Measurements from ENCODE around the gene CDHR2.

Gene CDHR2

GRCh38 chr5:176620333-176620981, 71.3 kb downstream of the CDHR2 start:
- no peak for DNase-seq (ENCODE audit: low read depth in 2 of 2)

- DNase-seq (ENCODE audit: low read depth in 2 of 2) = no peak
Measured at GRCh38 chr5:176621661-176622079, 72.5 kb downstream of the CDHR2 start.

GRCh38 chr5:176624142-176624541, 75.0 kb downstream of the CDHR2 start:
- DNase-seq (ENCODE audit: low read depth in 2 of 2) = no peak

- DNase-seq (ENCODE audit: low read depth in 2 of 2) = no peak
Measured at GRCh38 chr5:176624938-176625337, 75.8 kb downstream of the CDHR2 start.

GRCh38 chr5:176625512-176625911, 76.4 kb downstream of the CDHR2 start:
- DNase-seq (ENCODE audit: low read depth in 2 of 2) = no peak

- no peak for DNase-seq (ENCODE audit: low read depth in 2 of 2)
Measured at GRCh38 chr5:176625966-176626875, 77.1 kb downstream of the CDHR2 start.

GRCh38 chr5:176626876-176627236, 77.7 kb downstream of the CDHR2 start:
- DNase-seq (ENCODE audit: low read depth in 2 of 2) = no peak

- no peak for DNase-seq (ENCODE audit: low read depth in 2 of 2)
Measured at GRCh38 chr5:176627582-176627981, 78.4 kb downstream of the CDHR2 start.

- DNase-seq (ENCODE audit: low read depth in 2 of 2) = no peak
Measured at GRCh38 chr5:176628406-176629228, 79.5 kb downstream of the CDHR2 start.

- no peak for DNase-seq (ENCODE audit: low read depth in 2 of 2)
Measured at GRCh38 chr5:176629317-176629852, 80.2 kb downstream of the CDHR2 start.

- DNase-seq (ENCODE audit: low read depth in 2 of 2) = no peak
Measured at GRCh38 chr5:176629853-176630680, 80.9 kb downstream of the CDHR2 start, which contains the start of the genes EIF4E1B and SNCB. Gene EIF4E1B, plus strand, starts transcription at chr5:176630675. Its CDS starts 12,113 bp downstream, at chr5:176642788. Gene SNCB, minus strand, starts transcription at chr5:176630534. Its CDS starts 880 bp downstream, at chr5:176629654.

GRCh38 chr5:176630681-176631222, 81.6 kb downstream of the CDHR2 start:
- DNase-seq (ENCODE audit: low read depth in 2 of 2) = no peak

GRCh38 chr5:176631383-176632200, 82.5 kb downstream of the CDHR2 start:
- DNase-seq (ENCODE audit: low read depth in 2 of 2) = no peak

GRCh38 chr5:176632745-176633144, 83.6 kb downstream of the CDHR2 start:
- DNase-seq (ENCODE audit: low read depth in 2 of 2) = no peak

- DNase-seq (ENCODE audit: low read depth in 2 of 2) = no peak
Measured at GRCh38 chr5:176633598-176633997, 84.5 kb downstream of the CDHR2 start.

- no peak for DNase-seq (ENCODE audit: low read depth in 2 of 2)
Measured at GRCh38 chr5:176636426-176636825, 87.3 kb downstream of the CDHR2 start.

- no peak for DNase-seq (ENCODE audit: low read depth in 2 of 2)
Measured at GRCh38 chr5:176637556-176637955, 88.4 kb downstream of the CDHR2 start.

GRCh38 chr5:176638437-176638836, 89.3 kb downstream of the CDHR2 start:
- DNase-seq (ENCODE audit: low read depth in 2 of 2) = no peak

- no peak for DNase-seq (ENCODE audit: low read depth in 2 of 2)
Measured at GRCh38 chr5:176639208-176639607, 90.1 kb downstream of the CDHR2 start.

- no peak for DNase-seq (ENCODE audit: low read depth in 2 of 2)
Measured at GRCh38 chr5:176639981-176640380, 90.8 kb downstream of the CDHR2 start.

Data from fibroblast of skin of left biceps (primary cell).